Endothelial cell of umbilical vein (primary cell): ENCODE measurements around the gene LRRC7. TPM values are rescaled to one million over a fixed set of nuclear protein-coding genes. Genes with fewer than 3 reads are reported as not detected.

Experiments used
- BruUV-seq: library from RNA; stranded (reverse); fragments of 400-500 nt; replicated peaks from 2 replicates; lab custom pipeline; 2021; lab: Mats Ljungman, UMichigan
- CTCF ChIA-PET: fragments of 300-600, 350-600 bp; sonication (Branson Sonifier 250); formaldehyde crosslinking; loops from one replicate; lab custom pipeline; 2021; ENCODE audit warnings: antibody characterized with exemption, inconsistent platforms; lab: Charles Lee
- POLR2A ChIA-PET: fragments of 300-600, 350-600 bp; sonication (Branson Sonifier 250); formaldehyde crosslinking; loops from one replicate; lab custom pipeline; 2021; ENCODE audit warnings: antibody characterized with exemption, inconsistent platforms; lab: Charles Lee
- DNase-seq: peaks from one replicate; pipeline ENCODE4 v3.0.0-alpha.2; 2011; ENCODE audit warnings: low read depth, low spot score
- FAIRE-seq: peaks from 2 replicates; lab custom pipeline; 2011; peaks lifted over from hg19 to GRCh38; lab: Jason Lieb, UNC
- H2AFZ ChIP-seq: 2 replicates; pipeline ENCODE4 v1.6.0; 2012; ENCODE audit warnings: low read depth, low read length, control low read depth, inconsistent platforms
- H3K27ac ChIP-seq: 2 replicates; pipeline ENCODE4 v1.5.1; 2011; ENCODE audit warnings: low read depth, mild to moderate bottlenecking, control low read depth, low read length, moderate library complexity; ENCODE audit not compliant: insufficient read depth
- H3K27me3 ChIP-seq, 2 experiments: 2 replicates each; pipeline versions ENCODE4 v1.6.0 to v1.6.1; 2011; ENCODE audit warnings: low read length in 2 of 2, mixed read lengths in 1 of 2; ENCODE audit not compliant: control insufficient read depth in 2 of 2, insufficient read depth in 2 of 2
- H3K36me3 ChIP-seq, 2 experiments: 2 replicates in 1 of 2; 3 replicates in 1 of 2; pipeline ENCODE4 v1.5.1; 2011; ENCODE audit warnings: low read length in 2 of 2, mild to moderate bottlenecking in 1 of 2, moderate library complexity in 1 of 2; ENCODE audit not compliant: control insufficient read depth in 2 of 2, insufficient read depth in 2 of 2; ENCODE audit errors: extremely low read depth in 1 of 2
- H3K4me1 ChIP-seq: 3 replicates; pipeline ENCODE4 v1.5.1; 2011; ENCODE audit warnings: mild to moderate bottlenecking, low read length; ENCODE audit not compliant: control insufficient read depth, insufficient read depth; ENCODE audit errors: extremely low read depth
- H3K4me2 ChIP-seq: 2 replicates; pipeline ENCODE4 v1.6.1; 2011; ENCODE audit warnings: low read length, control low read depth, mixed read lengths; ENCODE audit not compliant: insufficient read depth
- H3K4me3 ChIP-seq, 3 experiments: fragments of 200-600 bp in 1 of 3; sonication (generic), shearing (Covaris generic) in 1 of 3; replicated peaks in 1 of 3; 2 replicates each; pipeline ENCODE4 v1.5.1; 2011 to 2016; ENCODE audit warnings: control low read depth in 3 of 3, low read length in 3 of 3, mild to moderate bottlenecking in 2 of 3, inconsistent platforms in 1 of 3, low read depth in 1 of 3, moderate library complexity in 1 of 3; ENCODE audit not compliant: insufficient read depth in 1 of 3
- H3K79me2 ChIP-seq: 2 replicates; pipeline ENCODE4 v1.6.0; 2012; ENCODE audit warnings: low read length, inconsistent platforms; ENCODE audit not compliant: control insufficient read depth, insufficient read depth
- H3K9ac ChIP-seq: replicated peaks from 2 replicates; pipeline ENCODE3; 2011; ENCODE audit warnings: low read length, control low read depth; ENCODE audit not compliant: insufficient read depth; ENCODE audit errors: extremely low read depth
- H3K9me1 ChIP-seq: replicated peaks from 3 replicates; pipeline ENCODE4 v1.6.0; 2011; ENCODE audit warnings: mild to moderate bottlenecking, low read length; ENCODE audit not compliant: control insufficient read depth, insufficient read depth; ENCODE audit errors: extremely low read depth
- H3K9me3 ChIP-seq: replicated peaks from 2 replicates; pipeline ENCODE4 v1.5.1; 2012; ENCODE audit warnings: low read length, inconsistent platforms; ENCODE audit not compliant: control insufficient read depth, insufficient read depth
- H4K20me1 ChIP-seq: replicated peaks from 2 replicates; pipeline ENCODE3; 2011; ENCODE audit warnings: mild to moderate bottlenecking, low read length; ENCODE audit not compliant: control insufficient read depth, insufficient read depth; ENCODE audit errors: extremely low read depth
- CTCF ChIP-seq, 2 donors: IDR thresholded peaks; 1 replicate in 1 of 2; 2 replicates in 1 of 2; pipeline ENCODE4 v1.5.1; 2011; ENCODE audit warnings: low read length in 2 of 2, mild to moderate bottlenecking in 2 of 2, moderate library complexity in 2 of 2, control low read depth in 1 of 2, inconsistent platforms in 1 of 2, low read depth in 1 of 2; ENCODE audit not compliant: insufficient read depth in 1 of 2; ENCODE audit errors: extremely low read depth in 1 of 2
- GATA2 ChIP-seq: IDR thresholded peaks from 2 replicates; pipeline ENCODE4 v1.7.0; 2011; ENCODE audit warnings: low read depth, mild to moderate bottlenecking, moderate library complexity, mixed read lengths, low read length; ENCODE audit not compliant: insufficient read length, insufficient read depth
- JUN ChIP-seq: IDR thresholded peaks from 2 replicates; pipeline ENCODE4 v1.6.1; 2011; ENCODE audit warnings: borderline replicate concordance, low read depth; ENCODE audit not compliant: insufficient read length, insufficient read depth
- MAX ChIP-seq: IDR thresholded peaks from 2 replicates; pipeline ENCODE4 v1.6.1; 2011; ENCODE audit not compliant: insufficient read depth, insufficient read length
- MYC ChIP-seq: IDR thresholded peaks from one replicate; pipeline ENCODE4 v1.6.1; 2011; ENCODE audit warnings: mild to moderate bottlenecking, low read depth, low read length
- POLR2AphosphoS5 ChIP-seq: IDR thresholded peaks from 2 replicates; pipeline ENCODE4 v1.6.1; 2012; ENCODE audit warnings: low read depth, mild to moderate bottlenecking, control low read depth, low read length, moderate library complexity; ENCODE audit not compliant: insufficient read depth
- dilution Hi-C: fragments of 300-500 bp; cut with MboI; formaldehyde crosslinking; loops from one replicate; pipeline ENCODE4 v1.15.0; 2019; ENCODE audit warnings: low sequenced_read_pairs; ENCODE audit not compliant: extremely low pct_ligation_motif_present
- intact Hi-C: fragments of 100-400 bp; cut with micrococcal nuclease; formaldehyde crosslinking; loops from one replicate; pipeline ENCODE4 v1.10.0; 2022
- polyA plus RNA-seq, 4 experiments: library from polyadenylated mRNA; depleted of rRNA in 3 of 4; stranded (reverse) in 3 of 4; unstranded in 1 of 4; fragments of >200 nt; gene quantifications; 2 replicates each; pipeline versions ENCODE4 v1.2.1 to v1.2.3, GENCODE V29; 2011 to 2012; ENCODE audit warnings: missing spikeins in 1 of 4
- total RNA-seq: library from RNA; stranded (reverse); gene quantifications from 2 replicates; pipeline ENCODE4 v1.2.3, GENCODE V29; 2021

LRRC7 gene
- total and polyA plus RNA-seq, 2 donors (not counting 3 experiments of a cell fraction or from before 2014, with no cell fraction given) = 0.11 to 0.58 TPM

GRCh38 chr1:69673321-69673720, 105.6 kb downstream of the LRRC7 start:
- no peaks in the 10 kb centered on the region for H3K9me3 ChIP-seq
- BruUV-seq = no TSS peak
- ChIA-PET POLR2A (no interaction called here), CTCF (no interaction called here)
- no peak overlapping the region for H3K4me3 ChIP-seq
- TF ChIP-seq MYC (no peak), CTCF (IDR thresholded peaks at IDR 0.05; ENCODE audit: extremely low read depth in 1 of 2, insufficient read depth in 1 of 2, low read depth in 1 of 2, low read length in 2 of 2) (no peak), JUN (no peak), POLR2AphosphoS5 (no peak), GATA2 (no peak)
- dilution Hi-C loops = no loop called here
- no peaks in the 10 kb centered on the region for H3K9me1 ChIP-seq
- no peaks in the 10 kb centered on the region for H3K4me1 ChIP-seq
- no peak overlapping the region for H3K4me2 ChIP-seq
- no peak overlapping the region for H3K27ac ChIP-seq
- H4K20me1 ChIP-seq = no peaks in the 10 kb centered on the region
- intact Hi-C loops = no loop called here
- H3K79me2 ChIP-seq = no peaks in the 10 kb centered on the region
- H3K36me3 ChIP-seq = no peaks in the 10 kb centered on the region
- DNase-seq (no peak), FAIRE-seq (no peak)
- H2AFZ ChIP-seq = no peak overlapping the region
- H3K9ac ChIP-seq = no peak overlapping the region
- H3K27me3 ChIP-seq = no peaks in the 10 kb centered on the region

- H4K20me1 ChIP-seq = no peaks in the 10 kb centered on the region
- H3K4me2 ChIP-seq = no peak overlapping the region
- no peak overlapping the region for H2AFZ ChIP-seq
- H3K4me1 ChIP-seq = no peaks in the 10 kb centered on the region
- intact Hi-C loops (no loop called here), dilution Hi-C loops (no loop called here)
- H3K27me3 ChIP-seq = no peaks in the 10 kb centered on the region
- DNase-seq (no peak), FAIRE-seq (no peak)
- H3K36me3 ChIP-seq = no peaks in the 10 kb centered on the region
- no peaks in the 10 kb centered on the region for H3K9me1 ChIP-seq
- no TSS peak for BruUV-seq
- POLR2A ChIA-PET = no interaction called here
- no peak overlapping the region for H3K9ac ChIP-seq
- CTCF ChIA-PET = no interaction called here
- H3K9me3 ChIP-seq = no peaks in the 10 kb centered on the region
- no peak overlapping the region for H3K27ac ChIP-seq
- no peak overlapping the region for H3K4me3 ChIP-seq
- TF ChIP-seq MYC (no peak), POLR2AphosphoS5 (no peak), MAX (no peak)
- no peaks in the 10 kb centered on the region for H3K79me2 ChIP-seq
Measured at GRCh38 chr1:69679965-69680364, 112.2 kb downstream of the LRRC7 start.
